Liver (tissue), 9 donors: ENCODE results near the gene PPP6R2. TPM values are rescaled to one million over a fixed set of nuclear protein-coding genes. Genes with fewer than 3 reads are reported as not detected.
"Not testable (repeated sequence)": the region's sequence is repeated elsewhere in the genome, so short reads cannot be mapped to it uniquely, and the experiment has no call there.

Experiments
- DNase-seq: peaks from one replicate; pipeline ENCODE4 v3.0.0-alpha.2; 2017; ENCODE audit warnings: low spot score
- H3K27ac ChIP-seq, 2 donors: one replicate each; pipeline ENCODE4 v1.7.0; 2013; ENCODE audit warnings: inconsistent platforms in 2 of 2, low read length in 2 of 2, control low read depth in 1 of 2, low read depth in 1 of 2, mild to moderate bottlenecking in 1 of 2
- H3K27me3 ChIP-seq, 4 donors: one replicate each; pipeline versions ENCODE4 v1.6.1 to v1.7.0; 2013; ENCODE audit warnings: low read length in 3 of 4, inconsistent platforms in 1 of 4, mild to moderate bottlenecking in 1 of 4, moderate library complexity in 1 of 4; ENCODE audit not compliant: control insufficient read depth in 4 of 4, insufficient read depth in 4 of 4
- H3K36me3 ChIP-seq, 4 donors: one replicate each; pipeline versions ENCODE4 v1.6.1 to v1.7.0; 2013; ENCODE audit warnings: low read length in 3 of 4, mild to moderate bottlenecking in 3 of 4, low read depth in 1 of 4, moderate library complexity in 1 of 4; ENCODE audit not compliant: control insufficient read depth in 4 of 4, insufficient read depth in 3 of 4
- H3K4me1 ChIP-seq, 4 donors: one replicate each; pipeline versions ENCODE4 v1.6.1 to v1.7.0; 2013; ENCODE audit warnings: low read length in 3 of 4, mild to moderate bottlenecking in 3 of 4, moderate library complexity in 1 of 4; ENCODE audit not compliant: control insufficient read depth in 4 of 4, insufficient read depth in 4 of 4
- H3K4me3 ChIP-seq, 3 donors: one replicate each; pipeline versions ENCODE4 v1.6.1 to v1.7.0; 2013; ENCODE audit warnings: low read length in 3 of 3, control low read depth in 1 of 3, low read depth in 1 of 3, mild to moderate bottlenecking in 1 of 3
- H3K9ac ChIP-seq, 2 donors: one replicate each; pipeline ENCODE4 v1.7.0; 2013; ENCODE audit warnings: low read length in 2 of 2, mild to moderate bottlenecking in 2 of 2, moderate library complexity in 2 of 2, control low read depth in 1 of 2, low read depth in 1 of 2
- H3K9me3 ChIP-seq, 4 donors: one replicate each; pipeline versions ENCODE4 v1.6.1 to v1.7.0; 2013; ENCODE audit warnings: low read length in 3 of 4; ENCODE audit not compliant: control insufficient read depth in 4 of 4
- ATF3 ChIP-seq: IDR thresholded peaks from 2 replicates; pipeline ENCODE4 v1.6.1; 2016; ENCODE audit warnings: antibody characterized with exemption
- CTCF ChIP-seq: fragments of 150-350 bp; IDR thresholded peaks from 2 replicates; pipeline ENCODE4 v1.5.1; 2017; ENCODE audit warnings: improper control_type of control experiment, low read depth, low read length; ENCODE audit not compliant: missing input control
- EGR1 ChIP-seq, 2 donors: IDR thresholded peaks; 2 replicates each; pipeline ENCODE4 v1.6.1; 2016 to 2018; ENCODE audit warnings: antibody characterized with exemption in 2 of 2, low read depth in 2 of 2
- FOXA1 ChIP-seq: IDR thresholded peaks from 2 replicates; pipeline ENCODE4 v1.6.1; 2016; ENCODE audit warnings: antibody characterized with exemption
- FOXA2 ChIP-seq: IDR thresholded peaks from 2 replicates; pipeline ENCODE4 v1.6.1; 2016; ENCODE audit warnings: antibody characterized with exemption
- GABPA ChIP-seq, 2 donors: IDR thresholded peaks in 1 of 2; conservative IDR thresholded peaks in 1 of 2; 2 replicates each; pipeline ENCODE4 v1.6.1; 2016; ENCODE audit warnings: antibody characterized with exemption in 2 of 2, mild to moderate bottlenecking in 1 of 2, moderate library complexity in 1 of 2
- HNF4A ChIP-seq, 2 donors: conservative IDR thresholded peaks; 2 replicates each; pipeline ENCODE4 v1.6.1; 2016; ENCODE audit warnings: antibody characterized with exemption in 2 of 2, mild to moderate bottlenecking in 2 of 2
- HNF4G ChIP-seq: IDR thresholded peaks from 2 replicates; pipeline ENCODE4 v1.6.1; 2016; ENCODE audit warnings: antibody characterized with exemption
- JUND ChIP-seq, 2 donors: IDR thresholded peaks; 2 replicates each; pipeline ENCODE4 v1.6.1; 2016; ENCODE audit warnings: antibody characterized with exemption in 2 of 2
- MAX ChIP-seq: IDR thresholded peaks from 2 replicates; pipeline ENCODE4 v1.6.1; 2016; ENCODE audit warnings: antibody characterized with exemption
- NR2F2 ChIP-seq: IDR thresholded peaks from 2 replicates; pipeline ENCODE4 v1.6.1; 2016; ENCODE audit warnings: antibody characterized with exemption
- RAD21 ChIP-seq, 2 donors: IDR thresholded peaks; 2 replicates each; pipeline ENCODE4 v1.6.1; 2016; ENCODE audit warnings: antibody characterized with exemption in 2 of 2, mild to moderate bottlenecking in 2 of 2
- REST ChIP-seq: IDR thresholded peaks from 2 replicates; pipeline ENCODE4 v1.6.1; 2016; ENCODE audit warnings: antibody characterized with exemption, mild to moderate bottlenecking
- RXRA ChIP-seq, 2 donors: IDR thresholded peaks; 2 replicates each; pipeline ENCODE4 v1.6.1; 2017 to 2018; ENCODE audit warnings: antibody characterized with exemption in 2 of 2, mild to moderate bottlenecking in 1 of 2
- SP1 ChIP-seq: IDR thresholded peaks from 2 replicates; pipeline ENCODE4 v1.6.1; 2018; ENCODE audit warnings: antibody characterized with exemption, mild to moderate bottlenecking
- TAF1 ChIP-seq: conservative IDR thresholded peaks from 2 replicates; pipeline ENCODE4 v1.6.1; 2016; ENCODE audit warnings: antibody characterized with exemption, mild to moderate bottlenecking
- YY1 ChIP-seq: IDR thresholded peaks from 2 replicates; pipeline ENCODE4 v1.6.1; 2016; ENCODE audit warnings: antibody characterized with exemption, mild to moderate bottlenecking
- ZBTB33 ChIP-seq: IDR thresholded peaks from 2 replicates; pipeline ENCODE4 v1.6.1; 2016; ENCODE audit warnings: antibody characterized with exemption
- WGBS: extraction: QIAGEN DNeasy Blood & Tissue Kit; methylation state at CpG from one replicate; pipeline ENCODE4 v1.1.7; 2013; 5-methylcytosine and 5-hydroxymethylcytosine counted together
- polyA plus RNA-seq, 2 donors: library from polyadenylated mRNA; stranded (reverse) in 1 of 2; unstranded in 1 of 2; fragments of 200-250 nt in 1 of 2; fragments of >200 nt in 1 of 2; fragmentation: Nextera tagmentation in 1 of 2; extraction: Ambion mirVana in 1 of 2; gene quantifications; one replicate each; pipeline versions ENCODE4 v1.2.1 to v1.2.3, GENCODE V29; 2013 to 2015
- total RNA-seq, 2 donors: library from RNA; depleted of rRNA; stranded (reverse); fragments of >200 nt; gene quantifications; one replicate each; pipeline ENCODE4 v1.2.3, GENCODE V29; 2014
- donor health status: healthy.
- donor health status: healthy.
- donor health status: healthy.
- donor health status: healthy.
- donor health status: healthy.

PPP6R2 gene
- total and polyA plus RNA-seq, 4 donors, result 28.8 to 117 (median 47.2) TPM

- TF ChIP-seq MAX, result no peak
- TF ChIP-seq HNF4G, result no peak
- no peak for TF ChIP-seq YY1
- TF ChIP-seq CTCF, result no peak
- TF ChIP-seq TAF1, result no peak
Measured at GRCh38 chr22:50408311-50408710, 65.2 kb downstream of the PPP6R2 start (continued).

- H3K27me3 ChIP-seq, DNase-seq, H3K27ac ChIP-seq, H3K9ac ChIP-seq, H3K9me3 ChIP-seq, H3K4me3 ChIP-seq: not testable (repeated sequence)
- H3K4me1 ChIP-seq, result peaks cover 8 to 17% (median 11%) of the 10 kb centered on the region in 4 donors
- H3K36me3 ChIP-seq, result peaks cover 10 to 38% (median 20%) of the 10 kb centered on the region in 4 donors
- WGBS, result 85% methylated on average over 9 of the region's 9 CpGs
Measured at GRCh38 chr22:50408954-50409353, 65.8 kb downstream of the PPP6R2 start.

- Histone ChIP-seq H3K9me3 (no peaks in the 10 kb centered on the region), H3K4me1 (peaks cover 3 to 5% (median 4%) of the 10 kb centered on the region in 4 donors), H3K27me3 (no peaks in the 10 kb centered on the region), H3K36me3 (peaks cover 26 to 59% (median 50%) of the 10 kb centered on the region in 4 donors), H3K27ac (no peak overlapping the region), H3K4me3 (no peak overlapping the region), H3K9ac (no peak overlapping the region)
- DNase-seq, result no peak
- WGBS, result 92% methylated on average over 31 of the region's 31 CpGs
- TF ChIP-seq HNF4A (conservative IDR thresholded peaks at IDR 0.05), result no peak
- no peak for TF ChIP-seq NR2F2
- TF ChIP-seq ATF3, result no peak
- no peak for TF ChIP-seq MAX
- TF ChIP-seq JUND (IDR thresholded peaks at IDR 0.05), result no peak
- no peak for TF ChIP-seq TAF1
- no peak for TF ChIP-seq HNF4G
- TF ChIP-seq GABPA (IDR thresholded peaks at IDR 0.05 in 1 of 2, conservative IDR thresholded peaks at IDR 0.05 in 1 of 2), result no peak
- no peak for TF ChIP-seq FOXA1
- TF ChIP-seq SP1, result no peak
- no peak for TF ChIP-seq ZBTB33
- no peak for TF ChIP-seq REST
- no peak for TF ChIP-seq CTCF
- TF ChIP-seq FOXA2, result no peak
- TF ChIP-seq RXRA (IDR thresholded peaks at IDR 0.05), result no peak
- TF ChIP-seq RAD21 (IDR thresholded peaks at IDR 0.05), result no peak
- TF ChIP-seq EGR1 (IDR thresholded peaks at IDR 0.05; ENCODE audit: low read depth in 2 of 2), result no peak
- no peak for TF ChIP-seq YY1
Measured at GRCh38 chr22:50414476-50415248, 71.5 kb downstream of the PPP6R2 start.
